Measurements from ENCODE around the gene PZP. TPM values are rescaled to one million over a fixed set of nuclear protein-coding genes. Genes with fewer than 3 reads are reported as not detected.
A peak's percentile ranks its signal among the peaks of the same experiment; 100 is the strongest.
"Not testable (repeated sequence)": the region's sequence is repeated elsewhere in the genome, so short reads cannot be mapped to it uniquely, and the experiment has no call there.

PZP gene
- total RNA-seq, 8 experiments from 2014 or later: 0.08 to 1.6 (median 0.43) TPM; not detected in 1

DNA sequence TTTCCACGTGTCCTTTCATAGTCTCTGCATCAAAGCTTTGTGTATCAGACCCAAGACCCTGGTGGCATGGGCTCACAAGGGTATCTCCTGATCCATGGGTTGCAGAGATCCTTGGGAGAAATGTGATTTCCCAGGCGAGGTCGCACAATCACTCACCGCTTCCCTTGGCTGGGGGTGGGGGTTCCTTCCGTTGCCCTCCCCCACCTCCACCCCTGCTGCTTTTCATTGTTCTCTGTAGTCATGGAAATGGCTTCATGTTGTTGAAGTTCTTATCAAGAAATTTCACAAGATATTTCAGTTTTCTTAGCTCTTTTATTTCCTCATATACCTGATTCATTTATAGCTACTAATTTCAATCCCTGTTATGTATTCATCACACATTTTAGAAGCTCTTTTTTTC lies 40.9 kb downstream of the PZP start:
- H3K27ac ChIP-seq; H3K4me3 ChIP-seq; H3K4me1 ChIP-seq (replicated peaks in 1 of 2); ATAC-seq (replicated peaks in 6 of 8); in situ Hi-C loops (cut with MboI; ENCODE audit: low pct_unique_long_range_greater_than_20kb in 2 of 9, low sequenced_read_pairs in 9 of 9, unreplicated experiment in 9 of 9): not testable (repeated sequence)
- WGBS, 10 experiments: 0 to 86% (median 38%) methylated on average over 1 to 2 of the region's 5 CpGs; no CpG with 5 or more reads in 3 of the 10 experiments

DNA sequence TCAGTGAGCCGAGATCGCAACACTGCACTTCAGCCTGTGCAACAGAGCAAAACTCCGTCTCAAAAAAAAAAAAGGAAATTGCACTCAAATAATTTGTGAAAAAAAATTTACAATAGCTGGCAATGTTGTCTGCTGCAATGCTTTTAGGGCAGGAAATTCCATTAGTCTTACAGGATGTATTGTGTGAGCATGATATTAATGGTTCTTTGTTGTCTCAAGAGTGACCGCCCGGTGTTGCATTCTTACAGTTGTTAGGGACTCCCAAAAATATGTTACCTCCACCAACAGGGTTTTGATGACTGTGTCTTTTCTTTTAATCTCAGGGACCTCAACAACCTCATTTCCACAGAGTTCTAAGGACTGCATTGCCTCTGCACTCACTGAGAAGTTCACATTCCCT lies 44.8 kb downstream of the PZP start:
- Histone ChIP-seq H3K4me1 (replicated peaks in 1 of 2) (peaks cover 0 to 2% of the 10 kb centered on the region in 2 donors), H3K27ac (no peak overlapping the region), H3K4me3 (no peak overlapping the region)
- peak in 2 of 8 experiments; percentile 24 to 60 for ATAC-seq (replicated peaks in 6 of 8)
- in situ Hi-C loops (cut with MboI; ENCODE audit: low pct_unique_long_range_greater_than_20kb in 2 of 9, low sequenced_read_pairs in 9 of 9, unreplicated experiment in 9 of 9): no loop called here
- WGBS, 10 experiments: 0 to 89% (median 69%) methylated on average over 1 to 5 of the region's 5 CpGs; no CpG with 5 or more reads in 3 of the 10 experiments

DNA sequence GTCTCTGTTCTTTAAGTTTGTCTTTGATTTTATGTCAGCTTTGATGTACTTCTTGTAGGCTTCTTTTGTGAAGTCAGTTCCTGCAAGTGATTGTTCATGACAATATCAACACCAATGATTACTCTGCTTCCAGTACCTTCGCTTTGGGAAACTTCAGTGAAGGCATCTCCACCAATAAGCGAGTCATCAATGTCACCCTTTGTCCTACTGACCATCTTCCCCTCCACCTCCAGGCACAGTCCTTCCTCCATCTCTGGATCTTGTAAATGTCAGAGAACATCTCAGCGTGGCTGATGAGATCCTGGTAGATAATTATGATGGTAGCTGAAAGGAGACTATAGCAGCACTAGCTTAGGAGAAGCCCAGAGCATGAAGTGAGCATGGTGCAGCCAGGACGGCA lies 52.1 kb downstream of the PZP start:
- WGBS, 10 experiments: 14 to 96% (median 80%) methylated on average over 1 to 3 of the region's 4 CpGs; no CpG with 5 or more reads in 4 of the 10 experiments

DNA sequence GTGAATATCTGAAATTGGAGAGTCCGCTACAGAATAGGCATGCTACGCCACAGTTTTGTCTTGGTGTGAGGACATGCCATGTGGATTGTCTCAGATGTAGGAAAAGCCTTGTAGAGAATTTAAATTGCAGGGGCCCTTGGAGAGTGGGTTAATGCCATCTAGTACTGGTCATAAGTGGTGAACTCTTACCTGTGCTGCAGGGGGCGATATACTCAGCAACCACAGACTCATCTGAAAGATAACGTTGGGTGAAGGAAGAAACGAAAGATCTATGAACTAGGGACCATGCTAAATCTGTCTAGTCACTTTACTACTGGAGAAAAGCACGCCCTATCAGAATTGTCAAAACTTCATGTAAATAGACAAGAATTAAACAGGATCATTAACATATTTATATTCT lies 58.8 kb downstream of the PZP start:
- in situ Hi-C loops (cut with MboI; ENCODE audit: low pct_unique_long_range_greater_than_20kb in 2 of 9, low sequenced_read_pairs in 9 of 9, unreplicated experiment in 9 of 9): no loop called here
- ATAC-seq (replicated peaks in 6 of 8): no peak
- WGBS, 10 experiments: 0 to 100% (median 85%) methylated on average over 1 to 6 of the region's 6 CpGs
- H3K27ac ChIP-seq: no peak overlapping the region
- H3K4me3 ChIP-seq: no peak overlapping the region
- no peaks in the 10 kb centered on the region for H3K4me1 ChIP-seq (replicated peaks in 1 of 2)

More for the DNA sequence above, 52.1 kb downstream of the PZP start:
- no peak overlapping the region for H3K27ac ChIP-seq
- no peak for ATAC-seq (replicated peaks in 6 of 8)
- H3K4me3 ChIP-seq: no peak overlapping the region
- in situ Hi-C loops (cut with MboI; ENCODE audit: low pct_unique_long_range_greater_than_20kb in 2 of 9, low sequenced_read_pairs in 9 of 9, unreplicated experiment in 9 of 9): no loop called here
- no peaks in the 10 kb centered on the region for H3K4me1 ChIP-seq (replicated peaks in 1 of 2)

DNA sequence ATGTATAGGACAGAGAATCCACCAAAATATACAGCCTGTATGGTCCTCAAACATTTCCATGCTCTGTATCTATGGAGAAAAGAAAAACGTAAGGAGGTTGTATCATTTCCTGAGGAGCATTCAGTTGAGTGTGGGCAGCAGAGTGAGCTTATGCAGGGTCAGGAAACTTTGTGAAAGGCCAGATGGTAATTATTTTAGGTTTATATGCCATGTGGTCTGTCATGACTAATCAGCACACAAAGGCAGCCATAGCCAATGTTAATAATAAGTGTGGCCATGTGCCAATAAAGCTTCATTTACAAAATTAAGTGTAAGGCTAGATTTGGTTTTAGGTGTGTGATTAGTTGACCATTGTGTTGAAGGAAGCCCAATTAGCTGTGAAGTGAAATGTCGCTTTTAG lies 59.3 kb downstream of the PZP start:
- in situ Hi-C loops (cut with MboI; ENCODE audit: low pct_unique_long_range_greater_than_20kb in 2 of 9, low sequenced_read_pairs in 9 of 9, unreplicated experiment in 9 of 9): no loop called here
- no peak overlapping the region for H3K4me3 ChIP-seq
- no peak overlapping the region for H3K27ac ChIP-seq
- H3K4me1 ChIP-seq (replicated peaks in 1 of 2): no peaks in the 10 kb centered on the region
- 0 to 100% (median 88%) methylated on average over 1 to 2 of the region's 2 CpGs; no CpG with 5 or more reads in 1 of the 10 experiments for WGBS, 10 experiments
- ATAC-seq (replicated peaks in 6 of 8): peak in 2 of 8 experiments; percentile 27 to 32

DNA sequence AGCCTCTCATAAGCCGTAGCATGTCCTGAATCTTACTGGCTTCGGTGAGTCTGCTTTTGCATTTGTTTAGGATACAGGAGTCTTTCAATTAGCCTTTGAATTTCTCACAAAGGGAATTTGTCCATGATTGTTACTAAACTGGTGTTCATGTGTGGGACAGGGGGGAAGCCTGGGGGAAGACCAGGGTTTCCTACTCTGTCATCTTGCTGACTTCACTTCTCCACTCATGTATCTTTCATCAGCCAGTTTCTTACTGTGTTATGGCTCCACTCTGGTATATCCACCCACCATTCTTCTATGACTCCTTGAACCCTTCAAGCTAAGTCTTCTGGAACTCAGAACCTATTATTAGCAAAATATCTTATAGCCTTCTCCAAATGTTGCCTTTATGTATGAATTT lies 60.7 kb downstream of the PZP start:
- peak in 3 of 8 experiments; percentile 16 to 21 (median 19) for ATAC-seq (replicated peaks in 6 of 8)
- in situ Hi-C loops (cut with MboI; ENCODE audit: low pct_unique_long_range_greater_than_20kb in 2 of 9, low sequenced_read_pairs in 9 of 9, unreplicated experiment in 9 of 9): no loop called here
- Histone ChIP-seq H3K4me1 (replicated peaks in 1 of 2) (no peaks in the 10 kb centered on the region), H3K4me3 (no peak overlapping the region), H3K27ac (no peak overlapping the region)
- 0 to 63% (median 25%) methylated on average over 1 to 2 of the region's 2 CpGs; no CpG with 5 or more reads in 3 of the 10 experiments for WGBS, 10 experiments

DNA sequence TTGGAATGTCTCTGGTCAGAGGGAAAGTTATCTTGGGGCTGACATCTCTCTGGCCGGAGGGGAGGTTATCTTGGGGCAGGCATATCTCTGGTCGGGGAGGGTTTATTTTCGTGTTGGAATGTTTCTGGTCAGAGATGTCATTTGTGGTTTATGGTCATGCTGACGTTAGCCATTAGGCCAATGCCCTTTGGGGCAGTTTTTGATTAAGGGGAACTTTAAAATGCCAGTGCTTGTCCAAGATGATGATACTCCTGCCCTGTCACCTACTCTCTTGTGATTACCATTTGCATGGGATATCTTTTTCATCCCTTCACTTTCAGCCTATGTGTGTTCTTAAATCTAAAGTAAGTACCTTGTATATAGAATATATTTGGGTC lies 63.5 kb downstream of the PZP start:
- 50 to 100% (median 72%) methylated on average over 1 to 4 of the region's 4 CpGs; no CpG with 5 or more reads in 2 of the 10 experiments for WGBS, 10 experiments
- H3K4me1 ChIP-seq (replicated peaks in 1 of 2): no peaks in the 10 kb centered on the region
- H3K27ac ChIP-seq: no peak overlapping the region
- in situ Hi-C loops (cut with MboI; ENCODE audit: low pct_unique_long_range_greater_than_20kb in 2 of 9, low sequenced_read_pairs in 9 of 9, unreplicated experiment in 9 of 9): no loop called here
- H3K4me3 ChIP-seq: no peak overlapping the region
- ATAC-seq (replicated peaks in 6 of 8): no peak

DNA sequence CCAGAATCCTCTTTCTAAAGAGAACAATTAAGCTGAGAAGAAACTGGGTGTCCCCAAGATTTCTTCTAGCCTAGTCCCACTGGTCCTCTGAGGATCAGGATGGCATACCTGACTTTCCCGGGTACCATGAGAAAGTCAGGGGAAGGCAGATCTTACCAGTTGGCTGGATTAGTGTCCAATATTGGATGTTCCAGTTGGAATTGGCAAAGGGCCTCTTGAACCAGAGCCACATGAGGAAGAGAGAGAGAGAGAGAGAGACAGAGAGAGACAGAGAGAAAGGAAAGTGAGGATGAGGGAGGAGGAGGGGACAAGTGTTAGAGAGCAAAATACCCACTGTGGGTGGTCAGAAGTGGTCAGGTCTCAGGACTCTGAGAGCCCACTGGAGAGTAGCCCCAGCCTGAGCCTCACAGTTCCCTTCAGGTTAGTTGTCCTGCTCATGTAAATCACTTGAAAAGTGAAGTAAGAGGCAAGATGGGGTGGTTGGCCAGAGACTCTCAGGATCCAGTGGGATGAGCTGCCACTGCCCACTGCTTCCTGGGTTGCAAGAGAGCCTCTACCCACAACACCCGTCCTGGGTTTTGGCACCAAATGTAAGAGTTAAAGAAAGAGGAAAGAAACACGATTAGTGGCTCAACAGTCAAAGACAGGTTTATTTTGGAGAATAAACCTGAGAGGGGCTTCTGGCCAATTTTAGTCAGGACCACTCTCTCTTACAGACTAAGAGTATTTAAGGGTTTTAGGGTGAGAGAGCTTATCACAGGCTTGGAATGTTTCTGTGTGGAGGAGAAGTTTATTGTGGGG lies 64.1 kb downstream of the PZP start:
- Histone ChIP-seq H3K4me3 (no peak overlapping the region), H3K4me1 (replicated peaks in 1 of 2) (no peaks in the 10 kb centered on the region), H3K27ac (no peak overlapping the region)
- in situ Hi-C loops (cut with MboI; ENCODE audit: low pct_unique_long_range_greater_than_20kb in 2 of 9, low sequenced_read_pairs in 9 of 9, unreplicated experiment in 9 of 9): no loop called here
- ATAC-seq (replicated peaks in 6 of 8): no peak
- 0 to 96% (median 80%) methylated on average over 1 to 3 of the region's 3 CpGs; no CpG with 5 or more reads in 1 of the 10 experiments for WGBS, 10 experiments

DNA sequence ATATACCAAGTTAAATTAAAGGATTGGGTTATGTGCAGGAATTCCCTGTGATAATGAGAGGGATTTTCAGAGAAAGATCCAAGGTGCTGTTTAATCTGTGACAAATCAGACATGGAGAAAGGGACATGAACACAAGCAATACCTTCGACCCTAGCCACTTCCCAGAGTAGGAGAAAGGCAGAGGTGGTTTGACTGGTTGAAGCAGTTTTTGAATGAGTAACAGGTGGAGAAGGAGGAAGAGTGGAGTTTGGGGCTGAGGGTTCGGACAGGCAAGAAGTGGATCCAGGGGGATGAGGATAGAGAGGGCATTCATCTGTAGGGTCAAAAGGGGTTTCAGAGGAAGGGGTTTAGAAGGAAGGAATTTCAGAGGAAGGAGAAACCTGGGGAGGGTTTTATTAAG lies 65.1 kb downstream of the PZP start:
- H3K27ac ChIP-seq: no peak overlapping the region
- no peak for ATAC-seq (replicated peaks in 6 of 8)
- in situ Hi-C loops (cut with MboI; ENCODE audit: low pct_unique_long_range_greater_than_20kb in 2 of 9, low sequenced_read_pairs in 9 of 9, unreplicated experiment in 9 of 9): no loop called here
- 21 to 81% (median 62%) methylated on average over 1 to 2 of the region's 2 CpGs; no CpG with 5 or more reads in 2 of the 10 experiments for WGBS, 10 experiments
- no peaks in the 10 kb centered on the region for H3K4me1 ChIP-seq (replicated peaks in 1 of 2)
- no peak overlapping the region for H3K4me3 ChIP-seq

DNA sequence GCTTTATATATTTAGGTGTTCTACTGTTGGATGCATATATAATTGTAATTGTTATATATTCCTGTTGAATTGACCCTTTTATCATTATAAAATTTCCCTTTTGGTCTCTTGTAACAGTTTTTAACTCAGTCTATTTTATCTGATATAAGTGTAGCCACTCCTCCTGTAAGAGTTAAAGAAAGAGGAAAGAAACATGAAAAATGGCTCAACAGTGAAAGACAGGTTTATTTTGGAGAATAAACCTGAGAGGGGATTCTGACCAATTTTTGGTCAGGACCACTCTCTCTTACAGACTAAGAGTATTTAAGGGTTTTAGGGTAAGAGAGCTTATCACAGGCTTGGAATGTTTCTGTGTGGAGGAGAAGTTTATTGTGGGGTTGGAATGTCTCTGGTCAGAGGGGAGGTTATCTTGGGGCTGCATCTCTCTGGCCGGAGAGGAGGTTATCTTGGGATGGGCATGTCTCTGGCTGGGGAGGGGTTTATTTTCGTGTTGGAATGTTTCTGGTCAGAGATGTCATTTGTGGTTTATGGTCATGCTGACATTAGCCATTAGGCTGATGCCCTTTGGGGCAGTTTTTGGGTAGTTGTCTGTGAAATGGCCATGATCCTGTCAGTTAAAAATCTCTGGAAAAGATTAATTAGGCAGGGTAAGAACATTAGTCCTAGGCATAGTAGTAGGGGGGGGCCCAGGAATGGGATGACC lies 68.5 kb downstream of the PZP start:
- in situ Hi-C loops (cut with MboI; ENCODE audit: low pct_unique_long_range_greater_than_20kb in 2 of 9, low sequenced_read_pairs in 9 of 9, unreplicated experiment in 9 of 9); H3K4me1 ChIP-seq (replicated peaks in 1 of 2); H3K4me3 ChIP-seq; H3K27ac ChIP-seq; ATAC-seq (replicated peaks in 6 of 8): not testable (repeated sequence)
- WGBS, 10 experiments: 14 to 80% (median 60%) methylated on average over 1 to 2 of the region's 2 CpGs; no CpG with 5 or more reads in 4 of the 10 experiments

DNA sequence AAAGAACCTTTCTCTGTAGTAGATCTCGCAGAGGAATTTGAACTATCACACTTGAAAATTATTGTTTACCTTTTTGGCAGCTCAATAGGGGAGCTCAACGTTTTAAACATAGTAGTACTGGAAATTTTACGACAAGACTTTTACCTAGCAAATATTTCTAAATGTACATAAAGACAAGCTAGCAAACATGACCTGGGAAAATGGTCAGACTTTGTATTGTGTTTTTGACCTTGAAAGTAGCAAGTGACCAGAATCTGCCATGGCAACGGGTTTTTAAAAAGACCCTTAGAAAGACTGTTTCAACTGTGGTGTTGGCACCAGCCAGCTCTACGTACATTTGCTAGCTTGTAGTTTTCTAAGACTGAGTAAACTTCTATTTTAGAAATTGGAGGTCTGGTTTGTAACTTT lies 72.3 kb downstream of the PZP start:
- peak in 1 of 8 experiments; percentile 51 for ATAC-seq (replicated peaks in 6 of 8)
- 14 to 100% (median 86%) methylated on average over 1 to 5 of the region's 5 CpGs for WGBS, 10 experiments
- Histone ChIP-seq H3K4me3 (no peak overlapping the region), H3K4me1 (replicated peaks in 1 of 2) (no peaks in the 10 kb centered on the region), H3K27ac (no peak overlapping the region)
- in situ Hi-C loops (cut with MboI; ENCODE audit: low pct_unique_long_range_greater_than_20kb in 2 of 9, low sequenced_read_pairs in 9 of 9, unreplicated experiment in 9 of 9): no loop called here

DNA sequence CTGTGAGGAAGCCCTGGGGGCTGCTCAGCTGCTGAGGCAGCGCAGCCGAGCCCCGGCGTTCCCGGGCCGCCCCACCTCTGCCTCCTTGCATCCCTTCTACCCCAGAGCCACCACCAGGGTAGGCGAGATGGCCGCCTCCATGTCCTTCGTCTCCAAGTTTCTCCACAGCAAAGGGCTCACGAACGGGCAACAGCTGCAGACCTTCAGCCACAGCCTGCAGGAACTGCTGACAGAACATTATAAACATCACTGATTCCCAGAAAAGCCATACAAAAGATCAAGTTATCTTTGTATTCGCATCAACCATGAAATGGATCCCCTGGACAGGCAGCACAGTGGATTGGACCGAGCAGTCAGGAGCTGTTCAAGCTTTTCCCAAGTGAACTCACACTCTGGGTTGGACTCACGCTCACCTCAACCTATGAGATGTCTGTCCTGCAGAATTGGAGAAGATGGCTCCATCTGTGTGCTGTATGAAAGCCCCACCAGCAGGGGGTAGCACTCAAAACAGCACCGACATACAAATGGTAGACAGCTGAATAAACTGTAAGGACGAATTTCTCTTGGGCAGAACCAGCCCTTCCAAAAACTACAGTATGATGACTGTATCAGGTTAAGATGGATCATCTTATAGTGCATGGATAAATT lies 73.1 kb downstream of the PZP start:
- 56 to 100% (median 84%) methylated on average over 1 to 9 of the region's 16 CpGs; no CpG with 5 or more reads in 2 of the 10 experiments for WGBS, 10 experiments
- no peak overlapping the region for H3K27ac ChIP-seq
- H3K4me1 ChIP-seq (replicated peaks in 1 of 2): no peaks in the 10 kb centered on the region
- ATAC-seq (replicated peaks in 6 of 8): no peak
- in situ Hi-C loops (cut with MboI; ENCODE audit: low pct_unique_long_range_greater_than_20kb in 2 of 9, low sequenced_read_pairs in 9 of 9, unreplicated experiment in 9 of 9): no loop called here
- no peak overlapping the region for H3K4me3 ChIP-seq

All from motor neuron (in vitro differentiated cells).